Measurements from ENCODE around the gene MYH11. TPM values are rescaled to one million over a fixed set of nuclear protein-coding genes. Genes with fewer than 3 reads are reported as not detected.
"Not testable (repeated sequence)": the region's sequence is repeated elsewhere in the genome, so short reads cannot be mapped to it uniquely, and the experiment has no call there.

The MYH11 gene
- total RNA-seq, 1 donor from 2014 or later = under 0.01 TPM

GRCh38 chr16:15749371-15749770 is 107.5 kb downstream of the MYH11 start:
- DNase-seq = no peak

DNA sequence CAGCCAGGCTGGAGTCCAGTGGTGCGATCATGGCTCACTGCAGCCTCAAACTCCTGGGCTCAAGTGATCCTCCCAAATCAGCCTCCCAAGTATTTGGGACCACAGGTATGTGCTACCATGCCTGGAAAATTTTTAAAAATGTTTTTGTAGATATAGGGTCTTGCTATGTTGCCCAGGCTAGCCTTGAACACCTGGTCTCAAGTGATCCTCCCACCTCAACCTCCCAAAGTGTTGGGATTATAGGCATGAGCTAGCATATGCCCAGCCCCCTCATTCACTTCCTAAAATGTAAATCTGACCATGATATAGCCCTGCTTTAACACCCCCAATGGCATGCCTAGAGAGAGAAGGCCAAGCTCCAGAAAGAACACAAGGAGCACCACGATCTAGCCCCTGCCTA is 108.2 kb downstream of the MYH11 start:
- no peak for DNase-seq

GRCh38 chr16:15747937-15748336 is 108.9 kb downstream of the MYH11 start:
- no peak for DNase-seq

DNA sequence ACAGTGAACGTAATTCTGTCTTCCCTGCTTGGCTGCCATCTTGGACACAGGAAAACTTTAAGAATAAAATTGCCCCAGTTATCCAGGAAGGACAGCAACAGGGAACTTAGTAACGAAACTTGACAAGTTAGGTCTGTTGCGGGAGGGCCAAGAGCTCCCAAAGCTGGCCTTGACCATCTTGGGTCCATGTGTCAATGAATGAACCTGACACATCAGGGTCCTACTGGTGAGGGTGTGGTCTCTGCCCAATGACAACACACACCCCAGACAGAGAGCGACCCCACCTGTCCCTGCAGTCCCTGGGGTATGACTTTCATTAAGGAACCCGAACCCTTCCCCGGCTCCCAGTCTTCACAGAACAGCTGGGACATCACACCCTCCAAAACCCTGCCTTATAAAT is 110.5 kb downstream of the MYH11 start:
- no peak for DNase-seq

GRCh38 chr16:15743657-15744056 is 113.2 kb downstream of the MYH11 start:
- DNase-seq = no peak

GRCh38 chr16:15742716-15743115 is 114.1 kb downstream of the MYH11 start:
- no peak for DNase-seq

DNA sequence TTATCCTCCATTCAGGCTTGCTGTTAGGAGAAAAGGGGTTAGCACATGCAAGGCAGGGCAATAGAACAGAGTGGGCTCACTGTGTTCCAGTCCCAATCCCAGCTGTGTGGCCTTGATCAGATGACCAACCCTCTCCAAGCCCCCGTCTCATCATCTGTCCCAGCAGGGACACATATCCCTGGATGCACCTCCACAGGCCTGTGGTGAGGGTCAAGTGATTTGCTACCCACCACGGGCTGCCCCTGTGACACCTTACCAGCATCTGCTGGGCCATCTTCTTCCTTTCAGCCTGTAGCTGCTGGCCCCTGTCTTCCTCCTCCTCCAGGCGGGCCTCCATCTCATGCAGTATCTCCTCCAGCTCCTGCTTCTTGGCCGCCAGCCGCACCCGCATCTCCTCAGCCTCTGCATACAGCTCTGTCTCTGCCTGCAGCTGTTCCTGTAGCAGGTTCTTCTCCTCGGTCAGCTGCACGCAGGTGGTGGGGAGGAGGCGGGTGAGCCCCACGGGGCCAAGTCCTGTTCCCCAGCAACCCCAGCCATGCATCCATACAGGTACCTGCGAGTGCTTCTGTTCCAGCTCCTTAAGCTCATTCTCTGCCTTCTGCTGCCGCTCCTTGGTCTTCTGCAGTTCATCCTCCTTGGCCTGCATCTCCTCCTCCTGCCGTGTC is 115.5 kb downstream of the MYH11 start:
- DNase-seq = no peak

GRCh38 chr16:15739950-15740349 is 116.9 kb downstream of the MYH11 start:
- no peak for DNase-seq

- DNase-seq = no peak
These were observed 117.4 kb downstream of the MYH11 start for GRCh38 chr16:15739464-15739863.

DNA sequence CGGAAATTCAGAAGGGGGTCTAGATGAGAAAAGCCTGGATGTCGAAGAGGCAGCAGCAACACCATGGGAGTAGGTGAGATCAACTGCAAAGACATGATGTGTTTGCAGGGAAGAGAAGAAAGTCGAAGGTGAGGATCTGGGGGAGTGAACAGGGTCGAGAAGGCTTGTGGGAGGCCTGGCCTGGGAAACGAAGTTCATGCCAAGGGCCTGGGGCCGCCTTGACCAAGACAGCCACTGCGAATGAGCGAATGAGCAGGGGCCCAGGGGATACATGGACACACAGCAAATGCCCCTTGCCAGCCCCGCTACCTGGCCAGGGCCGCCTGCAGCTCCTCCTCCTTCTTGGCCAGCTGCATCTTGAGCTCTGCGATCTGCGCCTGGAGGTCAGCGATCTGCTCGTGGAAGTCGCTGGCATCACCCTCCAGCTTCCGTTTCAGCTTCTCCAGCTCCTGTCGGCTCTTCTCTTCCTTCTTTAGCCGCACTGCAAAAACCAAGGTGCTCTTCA is 119.6 kb downstream of the MYH11 start:
- DNase-seq = no peak

DNA sequence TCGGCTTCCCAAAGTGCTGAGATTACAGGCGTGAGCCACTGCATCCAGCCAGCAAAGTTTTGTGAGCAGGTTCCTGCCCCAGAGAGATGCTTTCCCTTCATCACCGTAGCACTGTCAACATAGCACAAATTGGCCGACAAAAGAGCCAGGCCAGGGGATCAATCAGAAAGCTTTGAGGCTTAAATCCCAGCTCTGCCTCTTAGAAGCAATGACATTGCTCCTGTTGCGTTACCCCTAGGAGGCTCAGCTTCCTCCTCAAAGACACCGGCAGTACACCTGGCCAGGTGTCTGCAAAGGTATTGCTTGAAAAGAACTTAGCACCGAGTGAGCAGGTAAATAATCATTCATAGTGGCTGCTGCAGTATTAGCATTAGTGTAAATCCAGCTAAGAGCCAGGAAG is 120.3 kb downstream of the MYH11 start:
- no peak for DNase-seq

- DNase-seq = no peak
These were observed 121.2 kb downstream of the MYH11 start for GRCh38 chr16:15735610-15736009.

DNA sequence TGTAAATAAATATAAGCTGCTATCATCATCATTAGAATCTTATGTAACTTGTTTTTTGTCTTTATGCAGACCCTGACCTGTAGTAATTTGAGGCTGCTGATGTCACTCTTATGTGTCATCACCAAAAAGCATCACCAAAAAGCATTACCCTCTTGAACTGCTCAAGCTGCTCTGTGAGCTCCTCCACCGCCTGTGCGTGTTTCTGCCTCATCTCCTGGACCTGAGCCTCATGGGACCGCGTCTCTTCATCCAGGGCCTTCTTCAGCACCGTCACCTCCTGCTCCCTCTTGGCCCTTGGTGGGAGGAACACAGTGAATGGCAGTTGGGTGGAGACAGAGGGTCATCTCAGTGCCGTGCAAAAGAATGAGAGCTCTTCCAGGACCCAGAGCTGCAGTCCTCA is 124.4 kb downstream of the MYH11 start:
- DNase-seq = no peak

DNA sequence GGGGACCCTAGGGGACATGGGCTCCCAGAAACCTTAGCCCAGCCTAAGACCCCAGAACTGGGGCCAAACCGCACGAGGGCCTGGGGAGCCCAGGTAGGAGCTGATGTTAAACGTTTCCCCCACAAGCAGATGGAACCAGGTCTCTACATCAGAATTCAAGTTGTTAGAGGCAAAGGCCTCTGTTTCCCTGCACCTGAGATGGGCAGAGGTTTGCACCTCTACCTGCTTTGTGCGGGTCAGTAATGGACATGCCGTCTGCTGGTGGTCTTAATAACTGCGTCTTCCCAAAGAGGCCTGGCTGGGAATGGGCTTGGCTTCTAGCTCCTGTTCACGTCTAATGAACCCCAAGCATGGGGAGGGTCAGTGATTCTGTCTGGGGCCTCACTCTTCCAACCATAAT is 127.7 kb downstream of the MYH11 start:
- DNase-seq = no peak

- DNase-seq = not testable (repeated sequence)
These were observed 129.1 kb downstream of the MYH11 start for GRCh38 chr16:15727697-15728096.

DNA sequence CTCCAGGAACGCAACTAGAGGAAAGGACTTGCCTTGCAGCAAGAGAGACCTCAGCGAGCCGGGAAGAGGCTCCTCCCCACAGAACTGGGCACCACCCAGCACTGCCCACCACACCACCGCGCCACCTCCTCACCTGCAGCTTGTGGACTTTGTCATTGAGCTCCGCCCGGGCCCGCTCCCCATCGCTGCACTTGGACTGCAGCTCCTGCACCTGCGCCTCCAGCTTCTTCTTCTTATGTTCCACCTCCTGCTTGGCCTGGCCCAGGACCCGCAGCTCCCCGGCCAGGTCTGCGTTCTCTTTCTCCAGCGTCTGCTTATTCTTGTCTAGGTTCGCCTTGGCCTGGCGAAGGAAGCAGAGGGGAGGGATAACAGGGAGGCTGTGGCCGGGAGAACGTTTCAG is 130.1 kb downstream of the MYH11 start:
- DNase-seq = no peak

DNA sequence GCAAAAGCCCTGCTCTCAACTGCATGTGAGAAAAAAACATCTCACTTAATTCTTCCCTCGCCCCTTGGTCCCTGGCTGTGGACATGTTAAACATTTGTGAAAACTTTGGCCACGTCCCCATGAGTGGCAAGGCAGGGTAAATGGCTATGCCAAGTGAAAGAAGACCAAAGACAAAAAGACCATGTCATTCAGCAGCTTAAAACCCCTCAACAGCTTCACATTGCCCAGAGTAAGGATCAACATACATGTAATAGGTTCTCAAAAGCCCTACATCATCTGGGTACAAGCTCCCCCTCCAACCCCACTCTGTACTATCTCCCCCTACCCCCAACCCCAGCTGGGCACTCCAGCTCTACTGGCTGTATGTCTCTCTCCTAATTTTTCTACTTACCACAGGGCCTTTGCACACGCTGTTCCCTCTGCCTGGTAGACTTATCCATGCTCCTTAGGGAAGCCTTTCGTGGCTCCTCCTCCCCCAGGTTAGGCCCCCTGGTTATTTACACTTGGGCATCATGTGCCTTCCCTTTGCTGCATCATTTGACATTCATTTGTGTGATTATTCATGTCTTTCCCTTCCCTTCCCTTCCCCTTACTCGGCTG is 131.1 kb downstream of the MYH11 start:
- DNase-seq = no peak

DNA sequence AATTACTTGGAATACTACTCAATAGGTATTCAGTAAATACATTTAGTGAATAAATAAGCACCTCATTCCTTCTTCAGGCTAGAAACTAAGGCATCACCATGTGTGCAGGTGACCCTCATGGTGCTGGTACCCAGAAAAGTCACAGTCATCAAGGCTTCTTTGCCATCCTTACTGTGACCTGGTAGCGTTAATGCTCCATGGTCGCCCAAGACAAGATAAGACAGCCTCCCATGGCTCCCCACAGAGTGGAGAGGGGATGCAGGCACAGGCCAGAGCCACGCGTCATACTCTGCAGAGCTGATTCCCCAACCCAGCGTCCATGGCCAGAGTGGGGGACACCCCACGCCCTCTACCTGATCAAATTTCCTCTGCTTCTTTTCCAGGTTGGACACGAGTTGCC is 133.0 kb downstream of the MYH11 start:
- DNase-seq = no peak

DNA sequence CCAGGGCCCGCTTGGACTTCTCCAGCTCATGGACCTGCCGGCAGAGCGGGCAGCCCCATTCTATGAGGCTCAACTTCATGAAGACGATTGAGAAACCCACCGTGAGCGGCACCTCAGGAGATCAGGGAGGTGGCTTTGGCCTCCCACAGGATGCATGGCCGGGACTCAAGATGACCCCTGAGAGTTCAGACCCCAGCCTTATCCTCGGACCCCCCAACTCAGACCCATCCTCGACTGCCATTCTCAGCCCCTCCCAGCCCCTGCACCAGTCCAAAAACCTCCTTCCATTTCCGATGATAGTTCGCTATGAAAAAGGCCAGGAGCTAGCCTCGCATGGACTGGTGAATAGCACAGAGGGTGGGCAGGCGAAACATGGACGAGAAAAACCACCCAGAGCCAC is 135.8 kb downstream of the MYH11 start:
- no peak for DNase-seq

- DNase-seq = no peak
These were observed 140.0 kb downstream of the MYH11 start for GRCh38 chr16:15716694-15717447.

DNA sequence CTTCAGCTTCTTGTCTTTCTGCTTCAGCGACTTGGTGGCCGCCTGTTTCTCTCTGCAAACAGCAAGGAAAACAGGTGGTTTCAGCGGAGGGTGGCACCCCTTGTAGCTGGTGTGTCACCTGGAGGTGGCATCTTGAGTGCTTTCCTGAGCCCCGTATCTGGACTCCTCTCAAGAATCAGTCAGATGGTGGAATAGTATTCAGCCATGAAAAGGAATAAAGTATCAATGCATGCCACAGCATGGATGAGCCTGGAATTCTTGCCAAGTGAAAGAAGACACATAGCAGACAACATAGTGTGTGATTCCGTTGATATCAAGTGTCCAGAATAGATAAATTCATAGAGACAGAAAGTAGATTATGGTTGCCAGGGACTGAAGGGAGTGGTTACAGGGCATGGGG is 141.6 kb downstream of the MYH11 start:
- DNase-seq = no peak

DNA sequence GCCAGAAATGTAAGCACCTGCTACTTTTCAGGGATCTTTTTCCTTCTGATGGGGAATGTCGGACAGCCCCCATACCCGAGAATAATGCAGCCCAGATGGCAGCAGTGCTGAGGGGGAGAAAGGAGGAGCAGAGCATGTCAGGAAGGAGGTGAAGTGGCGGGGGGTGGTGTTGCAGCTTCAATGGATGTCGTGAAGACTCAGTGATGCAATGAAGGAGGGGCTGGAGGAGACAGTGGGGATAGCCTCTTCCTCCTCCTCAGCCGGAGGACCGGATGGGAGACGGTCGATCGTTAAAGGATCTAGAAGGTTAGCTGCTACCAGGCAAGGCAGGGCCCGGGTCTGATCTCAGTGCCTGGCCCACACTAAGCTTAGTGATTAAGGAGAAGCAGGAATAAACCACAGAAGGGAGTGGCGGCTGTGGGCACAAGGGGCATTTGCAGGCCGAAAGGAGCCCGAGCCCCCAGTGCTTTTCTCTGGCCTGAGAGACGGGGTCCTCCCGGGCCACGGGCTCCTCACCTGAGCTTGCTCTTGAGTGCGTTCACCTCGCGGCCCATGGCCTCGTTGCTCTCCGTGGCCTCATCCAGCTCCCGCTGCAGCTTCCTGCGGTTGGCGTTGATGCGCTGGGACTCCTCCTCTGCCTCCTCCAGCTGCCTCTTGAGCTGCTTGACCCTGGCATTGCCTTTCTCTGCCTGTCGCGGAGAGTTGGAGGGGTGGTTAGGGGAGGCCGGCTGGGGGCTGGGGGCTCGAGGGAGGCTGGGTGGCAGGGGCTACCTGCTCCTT is 142.2 kb downstream of the MYH11 start:
- DNase-seq = no peak

- no peak for DNase-seq
These were observed 147.8 kb downstream of the MYH11 start for GRCh38 chr16:15708997-15709396.

All from occipital lobe (tissue), 2 donors.